ENCODE data around the gene CASK.
"Not testable (repeated sequence)": the region's sequence is repeated elsewhere in the genome, so short reads cannot be mapped to it uniquely, and the experiment has no call there.

CASK gene

GRCh38 chrX:41722816-41723618 lies 200.3 kb downstream of the CASK start:
- DNase-seq, result no peak

- no peak for DNase-seq
Measured at GRCh38 chrX:41722214-41722613, 201.1 kb downstream of the CASK start.

GRCh38 chrX:41721590-41721989 lies 201.8 kb downstream of the CASK start:
- DNase-seq, result no peak

- DNase-seq, result peak; percentile 27
Measured at GRCh38 chrX:41720125-41720779, 203.1 kb downstream of the CASK start.

- DNase-seq, result not testable (repeated sequence)
Measured at GRCh38 chrX:41719610-41720009, 203.7 kb downstream of the CASK start.

- no peak for DNase-seq
Measured at GRCh38 chrX:41718481-41719235, 204.7 kb downstream of the CASK start.

- DNase-seq, result no peak
Measured at GRCh38 chrX:41716767-41717473, 206.4 kb downstream of the CASK start.

GRCh38 chrX:41716222-41716621 lies 207.1 kb downstream of the CASK start:
- no peak for DNase-seq

GRCh38 chrX:41711021-41711667 lies 212.2 kb downstream of the CASK start:
- no peak for DNase-seq

- DNase-seq, result no peak
Measured at GRCh38 chrX:41708486-41708885, 214.9 kb downstream of the CASK start.

GRCh38 chrX:41707218-41707617 lies 216.1 kb downstream of the CASK start:
- DNase-seq, result no peak

- DNase-seq, result no peak
Measured at GRCh38 chrX:41705680-41706374, 217.5 kb downstream of the CASK start.

- DNase-seq, result no peak
Measured at GRCh38 chrX:41705042-41705441, 218.3 kb downstream of the CASK start.

GRCh38 chrX:41703574-41704029 lies 219.8 kb downstream of the CASK start:
- no peak for DNase-seq

- DNase-seq, result no peak
Measured at GRCh38 chrX:41695426-41695825, 227.9 kb downstream of the CASK start.

GRCh38 chrX:41693024-41693423 lies 230.3 kb downstream of the CASK start:
- no peak for DNase-seq

- DNase-seq, result no peak
Measured at GRCh38 chrX:41692162-41692749, 231.1 kb downstream of the CASK start.

- DNase-seq, result no peak
Measured at GRCh38 chrX:41689711-41690110, 233.6 kb downstream of the CASK start.

- peak; percentile 11 for DNase-seq
Measured at GRCh38 chrX:41688835-41689234, 234.5 kb downstream of the CASK start, which contains the start of gene GPR34. GPR34 (plus strand) TSS chrX:41688973; CDS start chrX:41695634, 6,661 bp downstream.

- no peak for DNase-seq
Measured at GRCh38 chrX:41688156-41688555, 235.2 kb downstream of the CASK start.

- no peak for DNase-seq
Measured at GRCh38 chrX:41686788-41687187, 236.6 kb downstream of the CASK start.

Measured in CD4-positive, alpha-beta T cell treated with Interleukin-17A for 4 hours (primary cell).